ENCODE data around the gene NDUFV1.

NDUFV1 gene

DNA sequence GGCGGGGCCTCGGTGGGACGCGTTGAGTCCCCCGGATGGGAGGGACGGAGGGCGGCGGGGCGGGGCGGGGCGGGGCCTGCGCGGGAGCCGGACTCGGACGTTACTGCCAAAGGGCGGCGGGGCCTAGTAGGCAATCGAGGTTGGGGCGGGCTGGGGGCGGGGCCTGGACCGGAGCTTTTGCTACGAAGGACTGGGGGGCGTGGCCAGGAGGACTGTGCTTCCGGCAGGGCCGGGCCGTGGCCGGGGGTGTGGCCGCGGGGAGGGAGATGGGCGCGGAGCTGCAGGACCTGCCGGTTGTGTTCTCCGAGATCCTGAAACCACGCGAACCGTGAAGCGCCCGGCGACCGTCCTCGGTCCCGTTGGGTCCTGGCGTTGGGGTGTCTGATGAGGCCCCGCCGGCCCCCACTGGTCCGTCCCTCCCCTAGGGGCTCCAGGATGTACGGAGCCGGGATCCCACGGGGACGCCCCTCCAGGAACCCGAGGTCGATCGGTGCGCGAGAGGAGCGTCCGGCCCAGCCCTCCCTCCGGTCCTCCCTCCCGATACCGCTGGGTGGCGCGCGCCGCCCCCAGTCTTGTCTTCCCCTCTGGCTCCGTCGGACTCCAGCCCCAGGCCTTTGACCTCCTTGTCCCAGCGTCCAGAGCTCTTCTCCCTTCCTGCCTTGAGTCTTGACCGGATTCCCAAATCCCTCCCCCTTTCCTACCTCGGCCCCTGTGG lies 23.6 kb downstream of the NDUFV1 start:
- H3K4me3 ChIP-seq (ENCODE audit: low read length), result peak overlapping the region; percentile 70
- DNase-seq (ENCODE audit: low read depth), result peak; percentile 73
- TF ChIP-seq, protein P1, sequence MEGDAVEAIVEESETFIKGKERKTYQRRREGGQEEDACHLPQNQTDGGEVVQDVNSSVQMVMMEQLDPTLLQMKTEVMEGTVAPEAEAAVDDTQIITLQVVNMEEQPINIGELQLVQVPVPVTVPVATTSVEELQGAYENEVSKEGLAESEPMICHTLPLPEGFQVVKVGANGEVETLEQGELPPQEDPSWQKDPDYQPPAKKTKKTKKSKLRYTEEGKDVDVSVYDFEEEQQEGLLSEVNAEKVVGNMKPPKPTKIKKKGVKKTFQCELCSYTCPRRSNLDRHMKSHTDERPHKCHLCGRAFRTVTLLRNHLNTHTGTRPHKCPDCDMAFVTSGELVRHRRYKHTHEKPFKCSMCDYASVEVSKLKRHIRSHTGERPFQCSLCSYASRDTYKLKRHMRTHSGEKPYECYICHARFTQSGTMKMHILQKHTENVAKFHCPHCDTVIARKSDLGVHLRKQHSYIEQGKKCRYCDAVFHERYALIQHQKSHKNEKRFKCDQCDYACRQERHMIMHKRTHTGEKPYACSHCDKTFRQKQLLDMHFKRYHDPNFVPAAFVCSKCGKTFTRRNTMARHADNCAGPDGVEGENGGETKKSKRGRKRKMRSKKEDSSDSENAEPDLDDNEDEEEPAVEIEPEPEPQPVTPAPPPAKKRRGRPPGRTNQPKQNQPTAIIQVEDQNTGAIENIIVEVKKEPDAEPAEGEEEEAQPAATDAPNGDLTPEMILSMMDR (conservative IDR thresholded peaks at IDR 0.05; ENCODE audit: low read depth, low read length), result peak; percentile 76

DNA sequence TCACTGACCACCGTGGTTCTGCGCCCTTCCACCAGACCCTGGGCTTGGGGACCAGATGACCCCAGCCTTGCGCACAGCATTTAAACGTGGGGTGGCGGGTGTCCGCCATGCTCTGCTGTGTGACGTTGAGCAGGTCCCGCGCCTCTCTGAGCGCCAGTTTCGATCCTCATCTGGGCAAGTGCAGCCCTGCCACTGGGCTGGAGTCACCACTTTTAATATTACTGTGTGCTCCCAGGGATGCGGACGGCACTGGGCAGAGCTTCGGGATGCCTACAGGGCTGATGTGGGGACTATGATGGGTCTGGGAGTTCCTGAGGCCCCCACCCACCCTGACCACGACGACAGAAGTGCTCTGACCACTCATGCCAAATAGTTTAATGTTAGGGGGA lies 24.2 kb downstream of the NDUFV1 start:
- TF ChIP-seq, protein P1 (conservative IDR thresholded peaks at IDR 0.05; ENCODE audit: low read depth, low read length), result no peak
- DNase-seq (ENCODE audit: low read depth), result no peak
- peak overlapping the region; percentile 70 for H3K4me3 ChIP-seq (ENCODE audit: low read length)

DNA sequence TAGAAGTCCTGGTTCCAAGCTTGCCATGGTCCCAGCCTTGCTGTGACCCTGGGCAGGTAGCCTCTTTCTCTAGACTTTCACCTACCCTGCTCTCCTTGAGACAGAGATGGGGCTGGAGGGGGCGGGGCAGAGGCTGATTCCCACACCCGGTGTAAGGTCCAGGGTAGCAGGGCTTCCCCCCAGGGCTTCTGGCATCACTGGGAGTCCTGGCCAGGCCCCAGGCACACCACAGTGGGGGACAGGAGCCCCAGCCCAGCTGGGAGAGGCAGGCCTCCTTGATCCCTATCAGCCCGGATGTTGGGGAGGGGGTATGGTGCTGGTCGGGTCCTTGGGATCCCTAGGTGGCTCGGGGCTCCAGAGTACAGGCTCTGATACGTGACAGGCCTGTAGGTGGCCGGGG lies 24.7 kb downstream of the NDUFV1 start:
- DNase-seq (ENCODE audit: low read depth), result no peak

DNA sequence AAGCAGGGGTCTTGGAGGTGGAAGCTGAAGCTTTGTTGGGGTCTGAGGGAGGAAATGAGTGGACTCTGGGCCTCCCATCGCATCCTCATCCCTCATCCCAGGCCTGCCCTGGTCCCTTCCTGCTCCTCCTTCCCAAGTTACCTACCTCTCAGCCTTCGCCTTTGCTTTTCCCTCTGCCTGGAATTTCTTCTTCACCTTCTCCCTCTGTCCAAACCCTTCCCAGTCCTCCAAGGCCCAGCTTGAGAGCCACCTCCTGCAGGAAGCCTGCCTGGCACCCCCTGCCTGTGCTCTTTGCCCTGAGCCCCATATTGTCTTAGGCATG lies 25.1 kb downstream of the NDUFV1 start:
- H3K4me3 ChIP-seq (ENCODE audit: low read length), result no peak overlapping the region
- TF ChIP-seq, protein P1 (conservative IDR thresholded peaks at IDR 0.05; ENCODE audit: low read depth, low read length), result no peak
- no peak for DNase-seq (ENCODE audit: low read depth)

More for the DNA sequence above, 24.7 kb downstream of the NDUFV1 start:
- TF ChIP-seq, protein P1 (conservative IDR thresholded peaks at IDR 0.05; ENCODE audit: low read depth, low read length), result no peak
- no peak overlapping the region for H3K4me3 ChIP-seq (ENCODE audit: low read length)

DNA sequence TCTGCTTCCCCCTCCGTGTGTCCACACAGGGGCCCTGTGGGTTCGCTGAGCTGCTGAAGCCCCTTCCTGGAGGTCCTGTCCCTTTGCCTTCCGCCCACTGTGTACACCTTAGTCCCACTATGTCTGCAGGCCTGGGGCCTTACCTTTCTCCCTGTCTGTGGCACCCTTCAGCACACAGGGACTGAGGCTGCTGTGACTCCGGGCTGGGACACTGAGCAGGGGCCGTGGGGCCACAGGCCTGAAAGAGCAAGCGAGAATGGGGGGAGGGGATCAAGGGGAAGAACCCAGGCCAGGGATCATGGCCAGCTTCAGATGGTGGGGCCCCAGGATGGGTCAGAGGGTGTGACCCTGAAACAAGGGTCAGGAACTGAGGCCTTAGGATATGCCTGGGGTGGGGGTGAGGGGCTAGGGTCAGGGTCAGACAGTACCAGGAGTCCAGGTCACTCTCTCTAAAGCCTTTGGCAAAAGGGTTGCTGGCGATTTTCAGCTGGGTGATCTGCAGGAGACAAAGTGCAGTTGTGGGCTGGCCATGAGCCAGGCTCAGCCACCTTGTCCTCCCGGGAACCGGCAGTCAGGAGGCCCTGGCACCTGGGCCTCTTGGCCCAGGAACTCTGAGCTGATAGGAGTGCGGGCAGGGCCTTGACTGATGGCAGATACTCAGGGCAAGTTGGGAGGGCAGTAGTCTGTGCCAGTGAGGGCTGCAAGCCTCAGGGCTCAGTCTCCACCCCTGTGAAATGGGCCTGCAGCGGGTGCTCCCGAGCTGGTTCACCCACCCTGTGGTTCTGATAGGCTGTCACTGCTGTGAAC lies 25.6 kb downstream of the NDUFV1 start:
- TF ChIP-seq, protein P1 (conservative IDR thresholded peaks at IDR 0.05; ENCODE audit: low read depth, low read length), result no peak
- DNase-seq (ENCODE audit: low read depth), result no peak
- no peak overlapping the region for H3K4me3 ChIP-seq (ENCODE audit: low read length)

DNA sequence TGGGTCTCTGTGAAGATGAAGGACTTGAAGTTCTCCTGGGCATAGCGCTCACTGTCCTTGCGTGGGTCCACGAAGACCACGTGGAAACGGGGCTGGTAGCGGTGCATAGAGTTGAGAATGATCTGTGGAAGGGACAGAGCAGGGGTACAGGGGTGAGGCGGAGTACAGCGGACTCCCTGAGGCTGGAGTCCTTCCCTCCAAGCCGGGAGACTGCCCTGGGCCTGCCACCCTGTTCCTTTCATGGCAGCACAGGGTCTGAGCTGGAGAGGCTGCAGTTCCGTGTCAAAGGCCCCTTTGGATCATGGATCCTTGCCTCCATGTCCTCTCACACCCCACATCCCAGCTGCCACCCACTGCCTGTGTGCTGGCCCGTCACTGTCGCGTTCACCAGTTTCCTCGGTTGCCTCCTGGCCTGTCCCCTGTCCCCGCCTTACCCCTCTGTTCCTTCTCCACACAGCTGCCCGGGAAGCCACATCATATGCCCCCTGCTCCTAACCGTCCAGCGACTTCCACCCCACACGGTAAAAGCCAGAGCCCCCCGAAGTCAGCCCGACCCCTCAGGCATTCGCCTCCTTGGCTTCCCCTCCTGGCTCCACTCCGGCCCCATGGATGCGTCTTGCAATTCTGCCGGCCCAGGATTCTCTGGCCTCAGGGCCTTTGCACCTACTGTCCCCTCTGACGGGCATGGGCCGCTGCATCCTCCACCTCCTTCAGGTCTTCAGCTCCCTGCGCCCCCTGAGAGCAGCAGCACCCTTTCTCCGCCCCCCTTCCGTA lies 26.4 kb downstream of the NDUFV1 start:
- TF ChIP-seq, protein P1 (conservative IDR thresholded peaks at IDR 0.05; ENCODE audit: low read depth, low read length), result no peak
- H3K4me3 ChIP-seq (ENCODE audit: low read length), result no peak overlapping the region
- no peak for DNase-seq (ENCODE audit: low read depth)
